ENCODE results near the gene IMMP1L.

Gene IMMP1L

DNA sequence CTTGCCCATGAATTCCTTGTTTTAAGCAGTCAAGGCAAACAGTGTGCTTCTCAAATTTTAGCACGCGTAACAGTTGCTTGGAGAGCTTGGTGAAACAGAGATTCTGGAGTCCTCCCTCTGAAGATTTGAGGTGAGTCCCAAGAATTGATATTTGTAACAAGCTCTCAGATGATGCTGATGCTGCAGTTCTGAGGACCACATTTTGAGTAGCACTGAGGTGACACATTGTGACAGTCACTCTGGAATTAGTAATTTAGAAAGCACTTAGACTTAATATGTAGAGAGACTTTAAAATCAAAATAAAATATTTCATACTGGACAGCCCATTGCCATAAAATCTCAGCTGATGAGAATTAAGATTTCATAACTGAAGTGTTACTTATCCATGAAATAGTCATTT is 101.2 kb downstream of the IMMP1L start:
- TF ChIP-seq, protein P1, sequence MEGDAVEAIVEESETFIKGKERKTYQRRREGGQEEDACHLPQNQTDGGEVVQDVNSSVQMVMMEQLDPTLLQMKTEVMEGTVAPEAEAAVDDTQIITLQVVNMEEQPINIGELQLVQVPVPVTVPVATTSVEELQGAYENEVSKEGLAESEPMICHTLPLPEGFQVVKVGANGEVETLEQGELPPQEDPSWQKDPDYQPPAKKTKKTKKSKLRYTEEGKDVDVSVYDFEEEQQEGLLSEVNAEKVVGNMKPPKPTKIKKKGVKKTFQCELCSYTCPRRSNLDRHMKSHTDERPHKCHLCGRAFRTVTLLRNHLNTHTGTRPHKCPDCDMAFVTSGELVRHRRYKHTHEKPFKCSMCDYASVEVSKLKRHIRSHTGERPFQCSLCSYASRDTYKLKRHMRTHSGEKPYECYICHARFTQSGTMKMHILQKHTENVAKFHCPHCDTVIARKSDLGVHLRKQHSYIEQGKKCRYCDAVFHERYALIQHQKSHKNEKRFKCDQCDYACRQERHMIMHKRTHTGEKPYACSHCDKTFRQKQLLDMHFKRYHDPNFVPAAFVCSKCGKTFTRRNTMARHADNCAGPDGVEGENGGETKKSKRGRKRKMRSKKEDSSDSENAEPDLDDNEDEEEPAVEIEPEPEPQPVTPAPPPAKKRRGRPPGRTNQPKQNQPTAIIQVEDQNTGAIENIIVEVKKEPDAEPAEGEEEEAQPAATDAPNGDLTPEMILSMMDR (IDR thresholded peaks at IDR 0.05; ENCODE audit: low read depth, low read length), result no peak
- DNase-seq (ENCODE audit: extremely low read depth, low read depth), result no peak

DNA sequence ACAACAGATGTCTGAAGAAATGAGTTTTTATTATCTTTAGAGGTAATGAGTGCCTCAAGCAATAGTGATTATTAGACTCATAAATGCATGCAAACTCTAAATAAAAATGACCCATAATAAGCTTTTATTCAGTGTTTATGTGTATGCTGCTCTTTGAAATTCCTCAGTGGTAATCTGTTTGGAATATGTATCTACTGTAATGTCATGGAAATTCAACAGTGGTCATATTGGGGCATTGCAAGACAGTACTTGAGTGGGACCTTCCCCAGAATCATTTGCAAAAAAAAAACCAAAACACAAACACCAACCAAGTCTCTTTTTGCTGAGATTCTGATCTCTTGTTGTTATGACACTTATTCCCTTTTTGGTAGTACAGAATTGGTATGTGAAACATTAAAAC is 104.8 kb downstream of the IMMP1L start:
- TF ChIP-seq, protein P1 (IDR thresholded peaks at IDR 0.05; ENCODE audit: low read depth, low read length), result no peak
- DNase-seq (ENCODE audit: extremely low read depth, low read depth), result no peak

DNA sequence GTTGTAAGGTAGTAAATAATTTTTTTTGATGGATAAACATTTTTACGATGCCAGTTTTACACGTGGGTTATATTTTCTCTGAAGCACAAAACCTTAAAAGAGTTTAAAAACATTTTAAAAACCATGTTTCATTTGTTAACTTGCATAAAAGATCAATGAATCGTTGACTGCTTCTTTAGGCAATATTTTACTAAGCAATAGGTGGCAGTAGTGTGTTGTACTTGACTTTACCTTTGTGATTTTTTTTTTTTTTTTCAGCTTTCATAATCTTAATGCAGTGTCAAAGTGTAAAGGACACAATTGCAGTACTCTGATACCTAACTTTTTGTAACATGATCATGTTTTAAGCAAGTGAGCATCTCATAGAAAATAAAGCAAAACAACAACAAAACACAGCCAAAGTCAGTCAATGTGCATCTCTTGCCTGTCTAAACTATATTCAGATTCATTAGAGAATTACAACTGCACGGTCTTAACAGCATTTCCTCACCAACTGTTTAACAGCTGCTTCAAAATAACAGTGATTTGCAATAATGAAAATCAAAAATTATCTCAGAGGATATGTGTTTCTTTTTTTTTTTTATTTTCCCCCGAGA is 112.1 kb downstream of the IMMP1L start:
- TF ChIP-seq, protein P1 (IDR thresholded peaks at IDR 0.05; ENCODE audit: low read depth, low read length), result peak; percentile 59
- DNase-seq (ENCODE audit: extremely low read depth, low read depth), result no peak

DNA sequence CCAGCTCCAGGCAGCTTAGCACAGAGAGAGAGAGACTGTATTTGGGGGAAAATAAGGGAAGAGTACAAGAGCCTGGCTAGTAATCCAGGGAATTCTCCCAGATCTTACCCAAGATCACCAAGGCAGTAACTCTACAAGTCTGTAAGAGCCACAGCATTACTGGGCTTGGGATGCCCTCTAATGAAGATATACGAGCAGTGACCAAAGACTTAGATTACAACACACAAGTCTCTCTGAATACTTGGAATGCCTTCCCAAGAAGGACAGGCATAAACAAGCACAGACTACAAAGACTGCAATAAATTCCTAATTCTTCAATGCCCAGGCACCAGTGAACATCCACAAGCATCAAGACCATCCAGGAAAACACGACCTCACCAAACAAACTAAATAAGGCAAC is 122.0 kb downstream of the IMMP1L start:
- DNase-seq (ENCODE audit: extremely low read depth, low read depth), result no peak
- TF ChIP-seq, protein P1 (IDR thresholded peaks at IDR 0.05; ENCODE audit: low read depth, low read length), result no peak

DNA sequence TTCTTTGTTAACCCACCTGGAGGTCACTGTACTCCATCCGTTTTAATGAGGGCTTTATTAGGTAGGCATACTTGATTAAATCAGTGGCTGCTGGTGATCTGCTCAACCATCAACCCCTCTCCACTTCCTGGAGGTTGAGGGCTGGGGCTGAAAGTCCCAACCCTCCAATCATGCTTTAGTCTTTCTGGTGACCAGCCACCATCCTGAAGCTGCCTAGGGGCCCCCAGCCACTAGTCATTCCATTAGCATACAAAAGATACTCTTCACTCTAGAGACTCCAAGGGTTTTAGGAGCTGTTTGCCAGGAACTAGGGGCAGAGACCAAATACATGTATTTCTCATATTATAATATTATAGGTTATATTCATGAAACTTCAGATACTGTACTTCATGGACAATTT is 126.3 kb downstream of the IMMP1L start:
- TF ChIP-seq, protein P1 (IDR thresholded peaks at IDR 0.05; ENCODE audit: low read depth, low read length), result no peak
- DNase-seq (ENCODE audit: extremely low read depth, low read depth), result no peak
